Sigmoid colon (tissue), 7 donors: ENCODE measurements around the gene ZBTB9. TPM values are rescaled to one million over a fixed set of nuclear protein-coding genes. Genes with fewer than 3 reads are reported as not detected.

Experiments used
- DNase-seq: peaks from one replicate; pipeline ENCODE4 v3.0.0-alpha.2; 2019
- H3K27ac ChIP-seq, 4 donors: fragments of 200-600 bp; sonication (generic); one replicate each; pipeline ENCODE4 v1.5.1; 2016 to 2019; ENCODE audit warnings: mild to moderate bottlenecking in 1 of 4
- H3K27me3 ChIP-seq, 3 donors: fragments of 200-600 bp; sonication (generic); one replicate each; pipeline ENCODE4 v1.5.1; 2019; ENCODE audit warnings: mild to moderate bottlenecking in 1 of 3
- H3K36me3 ChIP-seq, 4 donors: fragments of 200-600 bp; sonication (generic); one replicate each; pipeline ENCODE4 v1.5.1; 2016 to 2019
- H3K4me1 ChIP-seq, 4 donors: fragments of 200-600 bp; sonication (generic); one replicate each; pipeline ENCODE4 v1.5.1; 2017 to 2019
- H3K4me3 ChIP-seq, 4 donors: fragments of 200-600 bp; sonication (generic); one replicate each; pipeline ENCODE4 v1.5.1; 2017 to 2019; ENCODE audit warnings: mild to moderate bottlenecking in 2 of 4, moderate library complexity in 1 of 4
- H3K9me3 ChIP-seq, 4 donors: fragments of 200-600 bp in 3 of 4; sonication (generic) in 3 of 4; one replicate each; pipeline versions ENCODE4 v1.5.1 to v1.6.1; 2013 to 2019
- EP300 ChIP-seq, 4 donors: sonication (generic); formaldehyde crosslinking; IDR thresholded peaks; one replicate each; pipeline ENCODE4 v1.6.1; 2017; ENCODE audit warnings: antibody characterized with exemption in 4 of 4
- POLR2A ChIP-seq, 2 donors: fragments of 450-650 bp; IDR thresholded peaks; one replicate each; pipeline ENCODE4 v1.6.1; 2016; ENCODE audit warnings: antibody characterized with exemption in 2 of 2, mild to moderate bottlenecking in 2 of 2, moderate library complexity in 2 of 2
- POLR2AphosphoS5 ChIP-seq, 4 donors: sonication (generic); formaldehyde crosslinking; IDR thresholded peaks; one replicate each; pipeline ENCODE4 v1.6.1; 2017; ENCODE audit warnings: antibody characterized with exemption in 4 of 4
- WGBS, 2 donors: extraction: QIAGEN DNeasy Blood & Tissue Kit; methylation state at CpG; one replicate each; pipeline ENCODE4 v1.1.7; 2013; 5-methylcytosine and 5-hydroxymethylcytosine counted together
- intact Hi-C: fragments of 100-400 bp; cut with DNase I; formaldehyde crosslinking; loops from one replicate; pipeline ENCODE4 v1.15.1; 2023
- polyA plus RNA-seq, 3 donors: library from polyadenylated mRNA; stranded (reverse); fragments of 200-250 nt; gene quantifications; one replicate each; pipeline ENCODE4 v1.2.3, GENCODE V29; 2013
- total RNA-seq, 4 donors: library from RNA; depleted of rRNA; stranded (reverse); fragments of >200 nt; gene quantifications; one replicate each; pipeline ENCODE4 v1.1.0, GENCODE V29; 2016
- TF ChIP-seq, protein P1 (sequence below), 4 experiments: fragments of 450-650 bp in 3 of 4; fragments of 200-600 bp in 1 of 4; IDR thresholded peaks; one replicate each; pipeline ENCODE4 v1.5.1; 2016 to 2019; ENCODE audit warnings: antibody characterized with exemption in 4 of 4, mild to moderate bottlenecking in 3 of 4, moderate library complexity in 2 of 4
- donor health status: healthy with polysubstance abuse.
- donor health status: Bipolar disorder and iron deficiency.
- donor health status: healthy.

ZBTB9 gene
- total and polyA plus RNA-seq, 7 donors, result 0.60 to 4.2 (median 1.5) TPM

DNA sequence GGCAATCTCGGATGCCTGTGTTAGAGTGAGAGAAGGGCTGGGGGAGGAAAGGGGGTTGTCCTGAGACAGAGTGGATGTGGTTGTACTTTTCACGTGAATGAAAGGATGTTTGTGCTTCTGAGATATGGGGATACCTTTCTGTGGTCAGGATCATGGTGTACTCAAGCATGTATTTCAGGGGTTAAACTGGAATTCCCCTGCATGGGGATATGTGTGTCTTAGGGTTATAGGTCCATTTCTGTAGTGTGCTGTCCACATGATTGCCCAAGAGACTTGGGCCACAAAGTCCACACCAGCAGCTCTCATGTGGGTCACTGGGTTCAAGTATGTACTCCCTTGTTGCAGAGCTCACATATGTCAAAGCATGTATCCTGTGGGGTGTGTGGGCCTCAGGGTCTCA, 24.0 kb upstream of the ZBTB9 start:
- WGBS, 2 donors, result 42 to 74% methylated on average over 2 of the region's 2 CpGs
- intact Hi-C loops, result no loop called here
- Histone ChIP-seq H3K4me1 (peaks cover 0 to 75% (median 72%) of the 10 kb centered on the region in 4 donors), H3K27me3 (no peaks in the 10 kb centered on the region), H3K36me3 (peaks cover 3 to 4% (median 3%) of the 10 kb centered on the region in 4 donors), H3K4me3 (no peak overlapping the region), H3K9me3 (no peaks in the 10 kb centered on the region), H3K27ac (peak overlapping the region in 3 of 4 donors; percentile 74 to 91 (median 80))
- TF ChIP-seq, protein P1, sequence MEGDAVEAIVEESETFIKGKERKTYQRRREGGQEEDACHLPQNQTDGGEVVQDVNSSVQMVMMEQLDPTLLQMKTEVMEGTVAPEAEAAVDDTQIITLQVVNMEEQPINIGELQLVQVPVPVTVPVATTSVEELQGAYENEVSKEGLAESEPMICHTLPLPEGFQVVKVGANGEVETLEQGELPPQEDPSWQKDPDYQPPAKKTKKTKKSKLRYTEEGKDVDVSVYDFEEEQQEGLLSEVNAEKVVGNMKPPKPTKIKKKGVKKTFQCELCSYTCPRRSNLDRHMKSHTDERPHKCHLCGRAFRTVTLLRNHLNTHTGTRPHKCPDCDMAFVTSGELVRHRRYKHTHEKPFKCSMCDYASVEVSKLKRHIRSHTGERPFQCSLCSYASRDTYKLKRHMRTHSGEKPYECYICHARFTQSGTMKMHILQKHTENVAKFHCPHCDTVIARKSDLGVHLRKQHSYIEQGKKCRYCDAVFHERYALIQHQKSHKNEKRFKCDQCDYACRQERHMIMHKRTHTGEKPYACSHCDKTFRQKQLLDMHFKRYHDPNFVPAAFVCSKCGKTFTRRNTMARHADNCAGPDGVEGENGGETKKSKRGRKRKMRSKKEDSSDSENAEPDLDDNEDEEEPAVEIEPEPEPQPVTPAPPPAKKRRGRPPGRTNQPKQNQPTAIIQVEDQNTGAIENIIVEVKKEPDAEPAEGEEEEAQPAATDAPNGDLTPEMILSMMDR (IDR thresholded peaks at IDR 0.05), result no peak
- TF ChIP-seq POLR2A (IDR thresholded peaks at IDR 0.05) (no peak), EP300 (IDR thresholded peaks at IDR 0.05) (no peak), POLR2AphosphoS5 (IDR thresholded peaks at IDR 0.05) (no peak)
- DNase-seq, result no peak

- H3K4me1 ChIP-seq, result peaks cover 0 to 72% (median 68%) of the 10 kb centered on the region in 4 donors
- DNase-seq, result peak; percentile 88
These were observed 23.1 kb upstream of the ZBTB9 start for GRCh38 chr6:33430991-33431879.

DNA sequence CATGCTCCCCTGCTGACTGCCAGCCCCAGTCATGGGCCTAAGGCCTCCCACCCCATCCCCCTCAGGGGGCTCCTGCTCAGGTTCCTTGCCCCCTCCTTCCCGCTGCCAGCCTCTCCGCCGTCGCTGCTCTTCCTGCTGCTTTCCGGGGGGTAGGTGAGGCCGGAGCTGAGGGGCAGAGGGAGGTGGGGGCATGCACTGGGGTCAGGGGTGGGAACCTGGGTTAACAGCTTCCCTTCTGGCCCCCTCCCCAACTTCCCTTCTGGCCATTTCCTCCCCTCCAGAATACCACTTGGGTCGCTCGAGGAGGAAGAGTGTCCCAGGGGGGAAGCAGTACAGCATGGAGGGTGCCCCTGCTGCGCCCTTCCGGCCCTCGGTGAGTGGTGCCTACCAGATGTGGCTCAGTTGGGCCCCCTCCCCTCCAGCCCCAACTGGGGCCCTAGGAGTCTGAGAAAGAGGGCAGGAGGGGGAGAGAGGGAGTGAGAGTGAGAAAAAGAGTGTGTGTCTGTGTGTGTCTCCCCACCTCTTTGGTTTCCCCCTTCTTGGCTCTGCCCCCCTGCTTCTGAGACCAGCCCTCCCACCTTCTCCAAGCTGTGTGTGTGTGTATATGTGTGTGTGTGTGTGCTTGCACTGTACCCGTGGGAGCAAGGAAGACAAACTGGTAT, 22.4 kb upstream of the ZBTB9 start:
- 42 to 79% methylated on average over 12 of the region's 12 CpGs for WGBS, 2 donors
- Histone ChIP-seq H3K4me1 (peaks cover 0 to 64% (median 61%) of the 10 kb centered on the region in 4 donors), H3K4me3 (peak overlapping the region in 2 of 4 donors; percentile 18 to 38), H3K36me3 (peaks cover 9 to 20% (median 14%) of the 10 kb centered on the region in 4 donors), H3K27me3 (no peaks in the 10 kb centered on the region), H3K27ac (peak overlapping the region in 3 of 4 donors; percentile 74 to 91 (median 80)), H3K9me3 (no peaks in the 10 kb centered on the region)
- intact Hi-C loops, result no loop called here
- no peak for DNase-seq
- no peak for TF ChIP-seq POLR2A (IDR thresholded peaks at IDR 0.05)
- TF ChIP-seq POLR2AphosphoS5 (IDR thresholded peaks at IDR 0.05), result no peak
- no peak for TF ChIP-seq EP300 (IDR thresholded peaks at IDR 0.05)
- TF ChIP-seq, protein P1 (IDR thresholded peaks at IDR 0.05), result no peak

More at GRCh38 chr6:33430991-33431879, 23.1 kb upstream of the ZBTB9 start:
- Histone ChIP-seq H3K4me3 (peak overlapping the region in 3 of 4 donors; percentile 18 to 38 (median 23)), H3K9me3 (no peaks in the 10 kb centered on the region), H3K36me3 (peaks cover 4 to 12% (median 10%) of the 10 kb centered on the region in 4 donors), H3K27ac (peak overlapping the region; percentile 19 to 91 (median 77)), H3K27me3 (no peaks in the 10 kb centered on the region)
- intact Hi-C loops, result no loop called here
- WGBS, 2 donors, result 15 to 34% methylated on average over 12 of the region's 12 CpGs
- no peak for TF ChIP-seq POLR2A (IDR thresholded peaks at IDR 0.05)
- TF ChIP-seq POLR2AphosphoS5 (IDR thresholded peaks at IDR 0.05), result peak in 2 of 4 donors; percentile 10 to 38

GRCh38 chr6:33432546-33432945, 21.8 kb upstream of the ZBTB9 start:
- Histone ChIP-seq H3K4me1 (peaks cover 0 to 59% (median 56%) of the 10 kb centered on the region in 4 donors), H3K27me3 (no peaks in the 10 kb centered on the region), H3K36me3 (peaks cover 12 to 25% (median 18%) of the 10 kb centered on the region in 4 donors), H3K4me3 (no peak overlapping the region), H3K9me3 (no peaks in the 10 kb centered on the region), H3K27ac (peak overlapping the region in 3 of 4 donors; percentile 74 to 91 (median 80))
- 63 to 91% methylated on average over 10 of the region's 10 CpGs for WGBS, 2 donors
- TF ChIP-seq POLR2A (IDR thresholded peaks at IDR 0.05) (no peak), POLR2AphosphoS5 (IDR thresholded peaks at IDR 0.05) (no peak), EP300 (IDR thresholded peaks at IDR 0.05) (no peak)
- TF ChIP-seq, protein P1 (IDR thresholded peaks at IDR 0.05), result no peak
- DNase-seq, result no peak
- intact Hi-C loops, result no loop called here
